ENCODE measurements around the gene BTLA. TPM values are rescaled to one million over a fixed set of nuclear protein-coding genes. Genes with fewer than 3 reads are reported as not detected.
"Not testable (repeated sequence)": the region's sequence is repeated elsewhere in the genome, so short reads cannot be mapped to it uniquely, and the experiment has no call there.

The BTLA gene
- total RNA-seq, 1 donor from 2014 or later: 3.9 TPM

DNA sequence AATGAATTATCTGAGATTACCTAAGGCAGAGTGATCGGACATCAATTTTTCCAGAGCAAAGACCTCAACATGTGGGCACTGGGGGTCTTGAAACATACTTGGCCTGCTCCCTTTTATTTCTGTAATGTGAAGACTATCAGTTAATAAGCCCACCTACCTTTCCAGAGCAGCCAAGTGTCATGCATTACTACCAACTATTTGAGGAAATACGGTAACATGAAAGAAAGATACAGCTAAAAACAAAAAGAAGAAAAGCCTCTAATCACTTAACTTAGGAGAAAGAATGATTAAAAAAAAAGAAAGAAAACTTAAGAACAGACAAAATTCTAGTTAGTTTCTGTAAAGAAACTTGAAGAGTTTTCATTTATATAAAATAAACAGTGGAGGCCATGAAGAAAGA, 73.9 kb downstream of the BTLA start:
- no peaks in the 10 kb centered on the region for H3K36me3 ChIP-seq
- no peaks in the 10 kb centered on the region for H4K20me1 ChIP-seq (ENCODE audit: low read depth)
- H3K27ac ChIP-seq: no peak overlapping the region
- no peaks in the 10 kb centered on the region for H3K9me3 Mint-ChIP-seq
- no peaks in the 10 kb centered on the region for H3K9me3 ChIP-seq (ENCODE audit: low read depth)
- no peaks in the 10 kb centered on the region for H3K27me3 Mint-ChIP-seq (ENCODE audit: insufficient read depth, low read depth)
- H3K9ac ChIP-seq: no peak overlapping the region
- TF ChIP-seq EZH2phosphoT487 (IDR thresholded peaks at IDR 0.05): no peak
- TF ChIP-seq, protein P1, sequence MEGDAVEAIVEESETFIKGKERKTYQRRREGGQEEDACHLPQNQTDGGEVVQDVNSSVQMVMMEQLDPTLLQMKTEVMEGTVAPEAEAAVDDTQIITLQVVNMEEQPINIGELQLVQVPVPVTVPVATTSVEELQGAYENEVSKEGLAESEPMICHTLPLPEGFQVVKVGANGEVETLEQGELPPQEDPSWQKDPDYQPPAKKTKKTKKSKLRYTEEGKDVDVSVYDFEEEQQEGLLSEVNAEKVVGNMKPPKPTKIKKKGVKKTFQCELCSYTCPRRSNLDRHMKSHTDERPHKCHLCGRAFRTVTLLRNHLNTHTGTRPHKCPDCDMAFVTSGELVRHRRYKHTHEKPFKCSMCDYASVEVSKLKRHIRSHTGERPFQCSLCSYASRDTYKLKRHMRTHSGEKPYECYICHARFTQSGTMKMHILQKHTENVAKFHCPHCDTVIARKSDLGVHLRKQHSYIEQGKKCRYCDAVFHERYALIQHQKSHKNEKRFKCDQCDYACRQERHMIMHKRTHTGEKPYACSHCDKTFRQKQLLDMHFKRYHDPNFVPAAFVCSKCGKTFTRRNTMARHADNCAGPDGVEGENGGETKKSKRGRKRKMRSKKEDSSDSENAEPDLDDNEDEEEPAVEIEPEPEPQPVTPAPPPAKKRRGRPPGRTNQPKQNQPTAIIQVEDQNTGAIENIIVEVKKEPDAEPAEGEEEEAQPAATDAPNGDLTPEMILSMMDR (IDR thresholded peaks at IDR 0.05): no peak
- TF ChIP-seq EZH2 (IDR thresholded peaks at IDR 0.05): no peak
- no peak overlapping the region for H3K4me2 ChIP-seq
- no peak overlapping the region for H2AFZ ChIP-seq (replicated peaks)
- no peaks in the 10 kb centered on the region for H3K4me1 ChIP-seq
- DNase-seq (ENCODE audit: low spot score): no peak
- H3K36me3 Mint-ChIP-seq: no peaks in the 10 kb centered on the region
- no peaks in the 10 kb centered on the region for H3F3A ChIP-seq (ENCODE audit: low read depth)
- H3K79me2 ChIP-seq (ENCODE audit: low read depth): no peaks in the 10 kb centered on the region
- H3K27me3 ChIP-seq: no peaks in the 10 kb centered on the region
- no peak overlapping the region for H3K4me3 Mint-ChIP-seq
- no peak overlapping the region for H3K4me3 ChIP-seq
- no peak overlapping the region for H3K27ac Mint-ChIP-seq
- no peaks in the 10 kb centered on the region for H3K4me1 Mint-ChIP-seq

DNA sequence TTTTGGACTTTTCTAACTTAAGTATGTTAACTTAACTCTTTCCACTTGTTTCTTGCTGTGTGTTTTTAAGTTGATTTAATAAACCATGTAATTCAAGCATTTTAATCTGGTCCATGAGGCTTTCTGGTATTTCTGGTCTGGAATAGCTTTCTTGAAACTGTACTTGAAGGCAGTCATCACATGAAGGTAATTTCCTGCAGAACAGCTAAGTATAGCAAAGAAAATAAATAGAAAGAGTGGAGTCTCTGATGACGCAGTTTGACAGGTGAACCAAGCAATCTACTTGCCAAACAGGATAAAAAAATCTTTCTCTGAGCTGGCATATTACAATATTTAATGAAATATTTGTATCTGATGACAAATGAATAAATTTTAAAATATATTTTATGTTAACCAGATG, 74.9 kb downstream of the BTLA start:
- no peaks in the 10 kb centered on the region for H3K36me3 Mint-ChIP-seq
- no peaks in the 10 kb centered on the region for H3K9me3 Mint-ChIP-seq
- no peaks in the 10 kb centered on the region for H4K20me1 ChIP-seq (ENCODE audit: low read depth)

DNA sequence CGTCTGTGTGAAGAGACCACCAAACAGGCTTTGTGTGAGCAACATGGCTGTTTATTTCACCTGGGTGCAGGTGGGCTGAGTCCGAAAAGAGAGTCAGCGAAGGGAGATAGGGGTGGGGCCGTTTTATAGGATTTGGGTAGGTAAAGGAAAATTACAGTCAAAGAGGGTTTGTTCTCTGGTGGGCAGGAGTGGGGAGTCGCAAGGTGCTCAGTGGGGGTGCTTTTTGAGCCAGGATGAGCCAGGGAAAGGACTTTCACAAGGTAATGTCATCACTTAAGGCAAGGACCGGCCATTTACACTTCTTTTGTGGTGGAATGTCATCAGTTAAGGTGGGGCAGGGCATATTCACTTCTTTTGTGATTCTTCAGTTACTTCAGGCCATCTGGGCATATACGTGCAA, 76.4 kb downstream of the BTLA start:
- H3K4me1 Mint-ChIP-seq; H3K27ac ChIP-seq; H3K36me3 Mint-ChIP-seq; H3K9me3 Mint-ChIP-seq; H3K4me1 ChIP-seq; H3K27ac Mint-ChIP-seq; H3K4me3 ChIP-seq; H3K9me3 ChIP-seq (ENCODE audit: low read depth); H3K36me3 ChIP-seq; H3K79me2 ChIP-seq (ENCODE audit: low read depth); H3K27me3 Mint-ChIP-seq (ENCODE audit: insufficient read depth, low read depth); H3K9ac ChIP-seq; H3K27me3 ChIP-seq; H3F3A ChIP-seq (ENCODE audit: low read depth); H2AFZ ChIP-seq (replicated peaks); H3K4me3 Mint-ChIP-seq; H4K20me1 ChIP-seq (ENCODE audit: low read depth); DNase-seq (ENCODE audit: low spot score); H3K4me2 ChIP-seq: not testable (repeated sequence)

More for the DNA sequence above, 74.9 kb downstream of the BTLA start:
- Histone ChIP-seq H3K9ac (no peak overlapping the region), H3F3A (ENCODE audit: low read depth) (no peaks in the 10 kb centered on the region), H3K4me2 (no peak overlapping the region), H3K79me2 (ENCODE audit: low read depth) (no peaks in the 10 kb centered on the region), H3K4me1 (no peaks in the 10 kb centered on the region), H3K9me3 (ENCODE audit: low read depth) (no peaks in the 10 kb centered on the region), H3K27me3 (no peaks in the 10 kb centered on the region), H3K4me3 (no peak overlapping the region), H3K36me3 (no peaks in the 10 kb centered on the region), H2AFZ (replicated peaks) (no peak overlapping the region), H3K27ac (no peak overlapping the region)
- no peak overlapping the region for H3K4me3 Mint-ChIP-seq
- no peak for TF ChIP-seq EZH2phosphoT487 (IDR thresholded peaks at IDR 0.05)
- TF ChIP-seq, protein P1 (IDR thresholded peaks at IDR 0.05): no peak
- no peak for TF ChIP-seq EZH2 (IDR thresholded peaks at IDR 0.05)
- no peaks in the 10 kb centered on the region for H3K4me1 Mint-ChIP-seq
- no peaks in the 10 kb centered on the region for H3K27me3 Mint-ChIP-seq (ENCODE audit: insufficient read depth, low read depth)
- no peak for DNase-seq (ENCODE audit: low spot score)
- no peak overlapping the region for H3K27ac Mint-ChIP-seq

DNA sequence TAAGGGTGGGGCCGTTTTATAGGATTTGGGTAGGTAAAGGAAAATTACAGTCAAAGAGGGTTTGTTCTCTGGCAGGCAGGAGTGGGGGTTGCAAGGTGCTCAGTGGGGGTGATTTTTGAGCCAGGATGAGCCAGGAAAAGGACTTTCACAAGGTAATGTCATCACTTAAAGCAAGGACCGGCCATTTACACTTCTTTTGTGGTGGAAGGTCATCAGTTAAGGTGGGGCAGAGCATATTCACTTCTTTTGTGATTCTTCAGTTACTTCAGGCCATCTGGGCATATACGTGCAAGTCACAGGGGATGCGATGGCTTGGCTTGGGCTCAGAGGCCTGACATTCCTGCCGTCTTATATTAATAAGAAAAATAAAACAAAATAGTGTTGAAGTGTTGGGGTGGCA, 80.7 kb downstream of the BTLA start:
- not testable (repeated sequence) for H3K27ac ChIP-seq; H3K79me2 ChIP-seq (ENCODE audit: low read depth); H3K9ac ChIP-seq; H3K4me3 Mint-ChIP-seq; H3K27ac Mint-ChIP-seq; H3K27me3 ChIP-seq; H3K4me1 ChIP-seq; H3F3A ChIP-seq (ENCODE audit: low read depth); H3K9me3 ChIP-seq (ENCODE audit: low read depth); H3K36me3 Mint-ChIP-seq; H3K27me3 Mint-ChIP-seq (ENCODE audit: insufficient read depth, low read depth); H4K20me1 ChIP-seq (ENCODE audit: low read depth); H3K9me3 Mint-ChIP-seq; H3K4me3 ChIP-seq; H3K4me1 Mint-ChIP-seq; H3K4me2 ChIP-seq; H2AFZ ChIP-seq (replicated peaks); DNase-seq (ENCODE audit: low spot score); H3K36me3 ChIP-seq
